ENCODE measurements around the gene GPC6.

The GPC6 gene

DNA sequence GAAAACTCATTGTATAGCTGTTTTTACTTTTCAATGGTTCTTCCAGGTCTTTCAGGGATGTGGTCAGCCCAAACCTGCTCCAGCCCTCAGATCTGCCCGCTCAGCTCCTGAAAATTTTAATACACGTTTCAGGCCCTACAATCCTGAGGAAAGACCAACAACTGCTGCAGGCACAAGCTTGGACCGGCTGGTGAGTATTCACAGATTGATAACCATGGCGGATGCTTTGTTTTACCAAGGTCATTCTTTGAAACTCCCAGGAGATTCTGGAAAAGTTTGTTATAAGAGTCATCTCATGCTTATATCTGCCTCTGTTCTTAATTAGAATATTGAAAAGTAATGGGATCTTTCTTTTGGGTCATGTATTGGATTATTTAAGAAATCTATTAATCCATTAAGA is 1079.3 kb downstream of the GPC6 start:
- no peaks in the 10 kb centered on the region for H3K36me3 ChIP-seq (ENCODE audit: insufficient read depth, low read length)
- H3K27me3 ChIP-seq (ENCODE audit: insufficient read depth, low read length, poor library complexity, severe bottlenecking), result no peaks in the 10 kb centered on the region
- no peaks in the 10 kb centered on the region for H3K79me2 ChIP-seq (ENCODE audit: insufficient read depth, low read length)
- H3K4me2 ChIP-seq (ENCODE audit: low read depth, low read length, poor library complexity, severe bottlenecking), result no peak overlapping the region
- H3K4me3 ChIP-seq (ENCODE audit: low read length, poor library complexity, severe bottlenecking), result no peak overlapping the region
- no peaks in the 10 kb centered on the region for H3K9me2 ChIP-seq (replicated peaks; ENCODE audit: low read depth, low read length)
- H3K9ac ChIP-seq (ENCODE audit: low read depth, low read length, poor library complexity, severe bottlenecking), result no peak overlapping the region
- TF ChIP-seq, protein P1, sequence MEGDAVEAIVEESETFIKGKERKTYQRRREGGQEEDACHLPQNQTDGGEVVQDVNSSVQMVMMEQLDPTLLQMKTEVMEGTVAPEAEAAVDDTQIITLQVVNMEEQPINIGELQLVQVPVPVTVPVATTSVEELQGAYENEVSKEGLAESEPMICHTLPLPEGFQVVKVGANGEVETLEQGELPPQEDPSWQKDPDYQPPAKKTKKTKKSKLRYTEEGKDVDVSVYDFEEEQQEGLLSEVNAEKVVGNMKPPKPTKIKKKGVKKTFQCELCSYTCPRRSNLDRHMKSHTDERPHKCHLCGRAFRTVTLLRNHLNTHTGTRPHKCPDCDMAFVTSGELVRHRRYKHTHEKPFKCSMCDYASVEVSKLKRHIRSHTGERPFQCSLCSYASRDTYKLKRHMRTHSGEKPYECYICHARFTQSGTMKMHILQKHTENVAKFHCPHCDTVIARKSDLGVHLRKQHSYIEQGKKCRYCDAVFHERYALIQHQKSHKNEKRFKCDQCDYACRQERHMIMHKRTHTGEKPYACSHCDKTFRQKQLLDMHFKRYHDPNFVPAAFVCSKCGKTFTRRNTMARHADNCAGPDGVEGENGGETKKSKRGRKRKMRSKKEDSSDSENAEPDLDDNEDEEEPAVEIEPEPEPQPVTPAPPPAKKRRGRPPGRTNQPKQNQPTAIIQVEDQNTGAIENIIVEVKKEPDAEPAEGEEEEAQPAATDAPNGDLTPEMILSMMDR (conservative IDR thresholded peaks at IDR 0.05; ENCODE audit: low read length), result no peak
- TF ChIP-seq EZH2phosphoT487 (IDR thresholded peaks at IDR 0.05; ENCODE audit: borderline replicate concordance), result no peak
- H3K4me1 ChIP-seq (ENCODE audit: insufficient read depth, low read length, poor library complexity, severe bottlenecking), result no peaks in the 10 kb centered on the region
- H4K20me1 ChIP-seq (ENCODE audit: insufficient read depth, low read length, poor library complexity, severe bottlenecking), result no peaks in the 10 kb centered on the region
- H2AFZ ChIP-seq (ENCODE audit: low read length), result no peak overlapping the region
- H3F3A ChIP-seq (ENCODE audit: low read depth), result no peaks in the 10 kb centered on the region
- no peaks in the 10 kb centered on the region for H3K9me3 ChIP-seq (ENCODE audit: insufficient read depth, low read depth, low read length)

DNA sequence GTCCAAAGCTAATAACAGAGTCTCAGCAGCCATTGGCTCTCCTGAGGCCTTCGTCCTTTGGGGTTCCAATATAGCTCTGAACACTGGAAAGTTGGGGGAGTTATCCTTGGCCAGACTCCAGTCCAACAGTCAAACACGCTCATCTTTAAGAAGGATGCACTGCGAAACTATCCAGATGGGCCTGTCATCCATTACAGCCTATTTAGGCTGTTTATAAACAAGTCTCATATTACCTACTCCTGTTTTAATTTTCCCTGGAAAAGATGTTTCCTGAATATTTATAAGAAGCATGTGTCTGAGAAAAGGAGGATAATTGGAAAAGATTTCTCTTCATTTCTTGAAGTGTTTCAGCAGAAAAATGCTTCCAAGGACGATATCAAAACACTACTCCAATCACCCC is 1082.2 kb downstream of the GPC6 start:
- no peaks in the 10 kb centered on the region for H3F3A ChIP-seq (ENCODE audit: low read depth)
- H3K9ac ChIP-seq (ENCODE audit: low read depth, low read length, poor library complexity, severe bottlenecking), result no peak overlapping the region
- H3K4me3 ChIP-seq (ENCODE audit: low read length, poor library complexity, severe bottlenecking), result no peak overlapping the region
- no peak overlapping the region for H3K4me2 ChIP-seq (ENCODE audit: low read depth, low read length, poor library complexity, severe bottlenecking)
- TF ChIP-seq, protein P1 (conservative IDR thresholded peaks at IDR 0.05; ENCODE audit: low read length), result no peak
- no peak for TF ChIP-seq EZH2phosphoT487 (IDR thresholded peaks at IDR 0.05; ENCODE audit: borderline replicate concordance)
- no peaks in the 10 kb centered on the region for H4K20me1 ChIP-seq (ENCODE audit: insufficient read depth, low read length, poor library complexity, severe bottlenecking)
- no peaks in the 10 kb centered on the region for H3K4me1 ChIP-seq (ENCODE audit: insufficient read depth, low read length, poor library complexity, severe bottlenecking)
- no peaks in the 10 kb centered on the region for H3K9me3 ChIP-seq (ENCODE audit: insufficient read depth, low read depth, low read length)
- no peaks in the 10 kb centered on the region for H3K36me3 ChIP-seq (ENCODE audit: insufficient read depth, low read length)
- H3K9me2 ChIP-seq (replicated peaks; ENCODE audit: low read depth, low read length), result no peaks in the 10 kb centered on the region
- H3K27me3 ChIP-seq (ENCODE audit: insufficient read depth, low read length, poor library complexity, severe bottlenecking), result no peaks in the 10 kb centered on the region
- H3K79me2 ChIP-seq (ENCODE audit: insufficient read depth, low read length), result no peaks in the 10 kb centered on the region
- no peak overlapping the region for H2AFZ ChIP-seq (ENCODE audit: low read length)

DNA sequence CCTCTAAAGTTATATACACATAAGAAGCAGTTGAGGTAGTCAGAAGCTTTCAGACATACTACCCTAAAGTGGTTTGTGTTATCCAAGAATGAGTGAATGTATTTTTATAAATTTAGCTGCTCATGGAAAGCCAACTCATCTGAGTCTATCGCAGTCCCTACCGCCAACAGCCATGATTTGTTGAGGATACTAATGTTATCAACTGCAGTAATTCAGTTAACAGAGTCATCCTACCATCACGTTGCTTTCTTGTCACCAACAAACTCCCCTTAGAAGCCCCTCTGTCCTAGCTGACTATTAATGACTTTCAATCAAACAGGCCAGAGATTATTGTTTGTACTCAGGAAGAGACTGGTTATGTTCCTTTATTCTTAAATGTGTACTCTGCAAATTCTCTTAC is 1083.0 kb downstream of the GPC6 start:
- Histone ChIP-seq H3K4me3 (ENCODE audit: low read length, poor library complexity, severe bottlenecking) (no peak overlapping the region), H3K79me2 (ENCODE audit: insufficient read depth, low read length) (no peaks in the 10 kb centered on the region), H3K4me1 (ENCODE audit: insufficient read depth, low read length, poor library complexity, severe bottlenecking) (no peaks in the 10 kb centered on the region), H3K4me2 (ENCODE audit: low read depth, low read length, poor library complexity, severe bottlenecking) (no peak overlapping the region), H3K36me3 (ENCODE audit: insufficient read depth, low read length) (no peaks in the 10 kb centered on the region), H3F3A (ENCODE audit: low read depth) (no peaks in the 10 kb centered on the region), H4K20me1 (ENCODE audit: insufficient read depth, low read length, poor library complexity, severe bottlenecking) (no peaks in the 10 kb centered on the region), H3K9me3 (ENCODE audit: insufficient read depth, low read depth, low read length) (no peaks in the 10 kb centered on the region), H3K9ac (ENCODE audit: low read depth, low read length, poor library complexity, severe bottlenecking) (no peak overlapping the region), H2AFZ (ENCODE audit: low read length) (no peak overlapping the region), H3K9me2 (replicated peaks; ENCODE audit: low read depth, low read length) (no peaks in the 10 kb centered on the region), H3K27me3 (ENCODE audit: insufficient read depth, low read length, poor library complexity, severe bottlenecking) (no peaks in the 10 kb centered on the region)
- TF ChIP-seq EZH2phosphoT487 (IDR thresholded peaks at IDR 0.05; ENCODE audit: borderline replicate concordance), result no peak
- TF ChIP-seq, protein P1 (conservative IDR thresholded peaks at IDR 0.05; ENCODE audit: low read length), result no peak
